ENCODE data around the gene ACR.

ACR gene

GRCh38 chr22:50737728-50738648 lies at the start of gene ACR:
TSS of gene ACR (plus strand) at chr22:50738204. CDS start at chr22:50738236, 32 bp downstream.
- no peak for DNase-seq (ENCODE audit: low read depth)

- no peak for DNase-seq (ENCODE audit: low read depth)
Measured at GRCh38 chr22:50688448-50688847, 49.6 kb upstream of the ACR start.

- peak; percentile 47 for DNase-seq (ENCODE audit: low read depth)
Measured at GRCh38 chr22:50691521-50691920, 46.5 kb upstream of the ACR start.

GRCh38 chr22:50693462-50693861 lies 44.5 kb upstream of the ACR start:
- DNase-seq (ENCODE audit: low read depth): no peak

- DNase-seq (ENCODE audit: low read depth): peak; percentile 49
Measured at GRCh38 chr22:50694099-50694605, 43.9 kb upstream of the ACR start.

GRCh38 chr22:50694766-50695420 lies 43.1 kb upstream of the ACR start:
- DNase-seq (ENCODE audit: low read depth): no peak

- no peak for DNase-seq (ENCODE audit: low read depth)
Measured at GRCh38 chr22:50695421-50696250, 42.4 kb upstream of the ACR start.

GRCh38 chr22:50696251-50696798 lies 41.7 kb upstream of the ACR start:
- DNase-seq (ENCODE audit: low read depth): no peak

GRCh38 chr22:50696799-50697561 lies 41.0 kb upstream of the ACR start:
- peak; percentile 15 for DNase-seq (ENCODE audit: low read depth)

- DNase-seq (ENCODE audit: low read depth): no peak
Measured at GRCh38 chr22:50697667-50698506, 40.1 kb upstream of the ACR start.

GRCh38 chr22:50698546-50698945 lies 39.5 kb upstream of the ACR start:
- no peak for DNase-seq (ENCODE audit: low read depth)

GRCh38 chr22:50699001-50699755 lies 38.8 kb upstream of the ACR start:
- DNase-seq (ENCODE audit: low read depth): no peak

GRCh38 chr22:50699756-50700386 lies 38.1 kb upstream of the ACR start:
- no peak for DNase-seq (ENCODE audit: low read depth)

GRCh38 chr22:50700387-50701075 lies 37.5 kb upstream of the ACR start:
- DNase-seq (ENCODE audit: low read depth): no peak

- no peak for DNase-seq (ENCODE audit: low read depth)
Measured at GRCh38 chr22:50701076-50701419, 37.0 kb upstream of the ACR start.

GRCh38 chr22:50701428-50702154 lies 36.4 kb upstream of the ACR start:
- DNase-seq (ENCODE audit: low read depth): no peak

- DNase-seq (ENCODE audit: low read depth): no peak
Measured at GRCh38 chr22:50702261-50702671, 35.7 kb upstream of the ACR start.
